Measurements from ENCODE around the gene FNDC4.
A peak's percentile ranks its signal among the peaks of the same experiment; 100 is the strongest.

The FNDC4 gene

GRCh38 chr2:27442920-27443282 is 52.1 kb downstream of the FNDC4 start:
- POLR2A ChIA-PET: interaction anchor here (1.0 to 1.2 kb wide), 2 partner anchors 14 to 15 kb away, joined by 3 read pairs; partner anchors contain the start of gene NRBP1
- Histone ChIP-seq H3K9me3 (ENCODE audit: control insufficient read depth, insufficient read depth, low read depth, low read length) (no peaks in the 10 kb centered on the region), H3K4me1 (ENCODE audit: control insufficient read depth, insufficient read depth, low read length) (no peaks in the 10 kb centered on the region), H3K27ac (ENCODE audit: extremely low read depth, low read depth, low read length) (no peak overlapping the region), H3K36me3 (ENCODE audit: control insufficient read depth in 2 of 2, insufficient read depth in 1 of 2, low read length in 2 of 2) (peaks cover 24 to 76% of the 10 kb centered on the region in 2 experiments), H3K4me3 (ENCODE audit: low read depth, low read length) (no peak overlapping the region)
- no peak for TF ChIP-seq KLF9 (tag by site-specific recombination; IDR thresholded peaks at IDR 0.05; ENCODE audit: low read depth)
- TF ChIP-seq ZNF473 (tag by site-specific recombination; IDR thresholded peaks at IDR 0.05): no peak
- TF ChIP-seq ZNF18 (tag by site-specific recombination; IDR thresholded peaks at IDR 0.05): no peak
- no peak for TF ChIP-seq SETDB1 (IDR thresholded peaks at IDR 0.05; ENCODE audit: insufficient read length, low read length)
- TF ChIP-seq ZFP41 (tag by site-specific recombination; IDR thresholded peaks at IDR 0.05; ENCODE audit: borderline replicate concordance): no peak
- TF ChIP-seq ZNF280C (tag by site-specific recombination; IDR thresholded peaks at IDR 0.05): no peak
- TF ChIP-seq ZNF350 (tag by site-specific recombination; IDR thresholded peaks at IDR 0.05): no peak
- TF ChIP-seq ZNF704 (tag by site-specific recombination; IDR thresholded peaks at IDR 0.05): no peak
- TF ChIP-seq ZNF792 (tag by site-specific recombination; IDR thresholded peaks at IDR 0.05): no peak
- no peak for TF ChIP-seq OVOL3 (tag by site-specific recombination; IDR thresholded peaks at IDR 0.05)
- no peak for TF ChIP-seq ZFP37 (tag by site-specific recombination; IDR thresholded peaks at IDR 0.05)
- no peak for TF ChIP-seq ZNF354C (tag by site-specific recombination; IDR thresholded peaks at IDR 0.05; ENCODE audit: borderline replicate concordance, low read depth)
- no peak for TF ChIP-seq ZNF426 (tag by site-specific recombination; IDR thresholded peaks at IDR 0.05)
- TF ChIP-seq ZNF398 (tag by site-specific recombination; IDR thresholded peaks at IDR 0.05): no peak
- no peak for TF ChIP-seq ZNF114 (tag by site-specific recombination; IDR thresholded peaks at IDR 0.05)
- TF ChIP-seq GLI2 (tag by site-specific recombination; IDR thresholded peaks at IDR 0.05; ENCODE audit: borderline replicate concordance, low read depth): no peak
- CTCF ChIA-PET: no interaction called here

- H3K27ac ChIP-seq (ENCODE audit: extremely low read depth, low read depth, low read length): 0 out of 2 replicates have a peak within 1 kb of the TSS, but pooled peaks have one; percentile 9
- H3K4me3 ChIP-seq (ENCODE audit: low read depth, low read length): no peak within 1 kb of the TSS
- CTCF ChIA-PET: no interaction called here
- H3K9me3 ChIP-seq (ENCODE audit: control insufficient read depth, insufficient read depth, low read depth, low read length): no peaks in the 10 kb centered on the region
- POLR2A ChIA-PET: interaction anchor here (0.5 to 1.2 kb wide), 3 partner anchors 13 to 151 kb away, joined by 3 read pairs; partner anchors contain the start of gene NRBP1
- H3K4me1 ChIP-seq (ENCODE audit: control insufficient read depth, insufficient read depth, low read length): no peaks in the 10 kb centered on the region
- H3K36me3 ChIP-seq (ENCODE audit: control insufficient read depth in 2 of 2, insufficient read depth in 1 of 2, low read length in 2 of 2): peaks cover 24 to 75% of the 10 kb centered on the region in 2 experiments
- TF ChIP-seq ZNF530 (tag by site-specific recombination; IDR thresholded peaks at IDR 0.05; ENCODE audit: low read depth) (no peak), ZNF214 (tag by site-specific recombination; IDR thresholded peaks at IDR 0.05; ENCODE audit: borderline replicate concordance) (no peak), ZNF654 (tag by site-specific recombination; IDR thresholded peaks at IDR 0.05; ENCODE audit: low read depth) (no peak), ZNF350 (tag by site-specific recombination; IDR thresholded peaks at IDR 0.05) (no peak), ZNF184 (tag by site-specific recombination; IDR thresholded peaks at IDR 0.05) (no peak), ZNF596 (tag by site-specific recombination; IDR thresholded peaks at IDR 0.05) (no peak), ZBTB44 (tag by site-specific recombination; IDR thresholded peaks at IDR 0.05) (no peak), SP2 (tag by site-specific recombination; IDR thresholded peaks at IDR 0.05) (no peak), ZBTB21 (tag by site-specific recombination; IDR thresholded peaks at IDR 0.05) (no peak), ZNF660 (tag by site-specific recombination; IDR thresholded peaks at IDR 0.05) (no peak), ZNF404 (tag by site-specific recombination; IDR thresholded peaks at IDR 0.05) (no peak)
Measured at GRCh38 chr2:27441958-27442919, 52.8 kb downstream of the FNDC4 start, which contains the start of gene KRTCAP3. Gene KRTCAP3, plus strand, starts transcription at chr2:27442381. Its CDS starts 32 bp downstream, at chr2:27442413.

Data from HEK293 (cell line).